D721Med (cell line): ENCODE results near the gene PNPLA7.
A peak's percentile ranks its signal among the peaks of the same experiment; 100 is the strongest.

Experiments used
- DNase-seq: peaks from one replicate; pipeline ENCODE4 v3.0.0; 2011; ENCODE audit warnings: low spot score; ENCODE audit not compliant: insufficient read length
- FAIRE-seq: peaks from 2 replicates; lab custom pipeline; 2011; peaks lifted over from hg19 to GRCh38; lab: Jason Lieb, UNC
- CTCF ChIP-seq: IDR thresholded peaks from 2 replicates; pipeline ENCODE4 v1.5.1; 2012; ENCODE audit warnings: mild to moderate bottlenecking, control low read depth; ENCODE audit not compliant: insufficient read depth; ENCODE audit errors: missing control alignments

Gene PNPLA7

DNA sequence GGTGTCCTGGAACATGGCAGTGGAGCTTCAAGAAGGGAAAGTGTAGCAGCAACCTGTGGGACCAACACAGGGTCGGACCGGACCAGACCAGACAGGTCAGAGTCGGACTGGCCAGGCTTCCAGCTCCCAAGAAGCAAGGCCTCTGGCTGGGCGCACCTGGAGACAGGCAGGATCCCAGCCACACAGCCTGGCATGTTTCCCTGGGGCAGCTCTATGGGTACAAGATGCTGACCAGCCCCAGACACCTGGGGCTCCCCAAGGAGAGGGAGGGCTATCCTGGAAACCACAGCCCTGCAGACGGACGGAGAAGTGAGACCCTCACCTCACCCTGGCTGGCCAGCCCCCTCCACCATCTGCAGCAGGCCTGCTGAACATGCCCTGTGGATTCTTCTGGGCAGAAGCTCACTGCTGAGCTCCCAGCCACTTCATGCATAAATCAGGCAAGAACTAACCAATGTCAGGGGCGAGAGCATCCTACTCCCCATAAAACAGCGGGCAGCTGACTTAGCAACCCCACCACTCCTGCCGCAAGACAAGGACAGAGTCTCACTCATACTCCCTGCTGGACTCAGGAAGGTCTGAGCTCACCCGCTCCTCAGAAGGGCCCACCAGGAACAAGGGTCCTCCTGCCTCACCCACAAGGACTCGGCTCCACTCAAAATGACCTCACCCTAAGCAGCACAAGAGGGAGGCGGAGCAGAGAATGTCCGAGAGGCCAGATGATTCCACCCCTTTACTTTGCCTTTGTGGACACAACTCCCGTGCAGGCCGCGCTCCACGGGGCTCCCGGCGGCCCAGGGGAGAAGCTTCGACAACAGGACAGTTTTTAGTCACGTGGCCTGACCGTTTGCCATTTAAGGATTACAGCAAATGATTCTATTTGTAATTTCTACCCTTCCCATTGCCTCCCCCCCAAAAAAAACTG, 31.4 kb upstream of the PNPLA7 start:
- no peak for TF ChIP-seq CTCF
- DNase-seq (no peak), FAIRE-seq (no peak)

DNA sequence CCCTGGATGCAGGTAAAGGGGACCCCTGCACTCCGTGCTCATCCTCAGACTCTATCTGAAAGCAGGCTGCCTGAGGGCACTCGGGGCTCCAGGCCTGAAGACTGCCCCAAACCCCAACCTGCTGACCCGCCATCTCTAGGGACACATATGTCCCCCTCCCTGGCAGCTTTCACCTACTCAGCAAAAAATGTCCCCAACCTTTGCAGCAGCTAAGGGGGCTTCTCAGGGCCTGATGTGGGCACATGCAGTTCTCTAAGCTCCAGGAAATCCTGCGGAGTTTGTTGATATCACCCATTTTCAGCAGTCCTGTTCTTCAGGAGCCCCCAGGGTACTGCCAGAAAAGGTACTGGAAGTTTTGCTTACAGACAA, 30.7 kb upstream of the PNPLA7 start:
- TF ChIP-seq CTCF, result no peak
- DNase-seq, result no peak
- no peak for FAIRE-seq

- DNase-seq, result no peak
- TF ChIP-seq CTCF, result no peak
- no peak for FAIRE-seq
Observed at GRCh38 chr9:137580209-137580953, 30.2 kb upstream of the PNPLA7 start.

- no peak for TF ChIP-seq CTCF
- FAIRE-seq, result no peak
- DNase-seq, result no peak
Observed at GRCh38 chr9:137579259-137579604, 29.0 kb upstream of the PNPLA7 start.

- peak; percentile 78 for TF ChIP-seq CTCF
- DNase-seq (peak; percentile 98), FAIRE-seq (no peak)
Observed at GRCh38 chr9:137578518-137579258, 28.5 kb upstream of the PNPLA7 start, which contains the start of gene DPH7. DPH7 (minus strand) TSS chr9:137578925; CDS start chr9:137578777, 148 bp downstream.

- DNase-seq, result no peak
- TF ChIP-seq CTCF, result no peak
- no peak for FAIRE-seq
Observed at GRCh38 chr9:137575716-137576411, 25.7 kb upstream of the PNPLA7 start.
